OCI-LY7 (cell line): ENCODE measurements around the gene ING4. TPM values are rescaled to one million over a fixed set of nuclear protein-coding genes. Genes with fewer than 3 reads are reported as not detected.

ENCODE experiments used
- BruUV-seq: library from RNA; stranded (reverse); fragments of 400-500 nt; replicated peaks from 2 replicates; lab custom pipeline; 2021; lab: Mats Ljungman, UMichigan
- CTCF ChIA-PET: fragments of 300-600 bp; sonication (Branson Sonifier 250); formaldehyde crosslinking; loops from one replicate; lab custom pipeline; 2022; ENCODE audit warnings: antibody characterized with exemption; ENCODE audit not compliant: unreplicated experiment; lab: Charles Lee
- POLR2A ChIA-PET: fragments of 300-600 bp; sonication (Branson Sonifier 250); formaldehyde crosslinking; loops from one replicate; lab custom pipeline; 2022; ENCODE audit warnings: antibody characterized with exemption; lab: Charles Lee
- DNase-seq: peaks from one replicate; pipeline ENCODE4 v3.0.0-alpha.2; 2015; ENCODE audit warnings: low spot score
- H2AFZ ChIP-seq: fragments of 200-600 bp; sonication (generic), shearing (Covaris generic); 2 replicates; pipeline ENCODE4 v1.6.1; 2014; ENCODE audit warnings: mild to moderate bottlenecking, antibody characterized with exemption, low read length, moderate library complexity
- H3K27ac ChIP-seq: fragments of 200-600 bp; sonication (generic); 2 replicates; pipeline ENCODE4 v1.5.1; 2014; ENCODE audit warnings: mixed run types, low read depth, mild to moderate bottlenecking, moderate library complexity, low read length, inconsistent platforms; ENCODE audit not compliant: poor library complexity, severe bottlenecking
- H3K36me3 ChIP-seq: fragments of 200-600 bp; sonication (generic); 2 replicates; pipeline ENCODE4 v1.6.1; 2014; ENCODE audit warnings: mild to moderate bottlenecking, antibody characterized with exemption, low read length, moderate library complexity, mixed read lengths; ENCODE audit not compliant: insufficient read depth
- H3K4me1 ChIP-seq: fragments of 200-600 bp; sonication (generic); 2 replicates; pipeline ENCODE4 v1.5.1; 2014; ENCODE audit warnings: mild to moderate bottlenecking, low read length; ENCODE audit not compliant: insufficient read depth, poor library complexity, severe bottlenecking
- H3K4me2 ChIP-seq: fragments of 200-600 bp; sonication (generic); 2 replicates; pipeline ENCODE4 v1.6.1; 2014; ENCODE audit warnings: mild to moderate bottlenecking, low read length
- H3K4me3 ChIP-seq: fragments of 200-600 bp; sonication (generic); 2 replicates; pipeline ENCODE4 v1.5.1; 2014; ENCODE audit warnings: mild to moderate bottlenecking, low read depth, low read length; ENCODE audit not compliant: poor library complexity, severe bottlenecking
- H3K79me2 ChIP-seq: fragments of 200-600 bp; sonication (generic); 2 replicates; pipeline ENCODE4 v1.6.1; 2016; ENCODE audit warnings: low read depth, mild to moderate bottlenecking, low read length, moderate library complexity, mixed read lengths; ENCODE audit not compliant: insufficient read depth
- H3K9me2 ChIP-seq: fragments of 200-600 bp; sonication (generic); 2 replicates; pipeline ENCODE4 v1.6.1; 2016; ENCODE audit warnings: mild to moderate bottlenecking, low read length, mixed read lengths; ENCODE audit not compliant: insufficient read depth
- H3K9me3 ChIP-seq: fragments of 200-600 bp; sonication (generic); 2 replicates; pipeline ENCODE4 v1.6.1; 2014; ENCODE audit warnings: mild to moderate bottlenecking, mixed run types, low read length, mixed read lengths
- H4K20me1 ChIP-seq: fragments of 200-600 bp; sonication (generic); 2 replicates; pipeline ENCODE4 v1.6.1; 2014; ENCODE audit warnings: mild to moderate bottlenecking, antibody characterized with exemption, low read length, moderate library complexity, mixed read lengths; ENCODE audit not compliant: insufficient read depth
- EZH2phosphoT487 ChIP-seq: fragments of 200-600 bp; sonication (generic); IDR thresholded peaks from 2 replicates; pipeline ENCODE4 v1.6.1; 2018; ENCODE audit warnings: low read depth, borderline replicate concordance, mild to moderate bottlenecking, mixed run types, antibody characterized with exemption, low read length, moderate library complexity, mixed read lengths
- intact Hi-C: fragments of 100-400 bp; cut with micrococcal nuclease; formaldehyde crosslinking; loops from one replicate; pipeline ENCODE4 v1.10.0; 2022; ENCODE audit not compliant: unreplicated experiment
- total RNA-seq, 2 experiments: library from RNA; depleted of rRNA in 1 of 2; stranded (reverse); fragments of >200 nt in 1 of 2; shearing (Covaris generic) in 1 of 2; gene quantifications; 2 replicates each; pipeline ENCODE4 v1.2.3, GENCODE V29; 2014 to 2022
- TF ChIP-seq, protein P1 (sequence below): fragments of 200-600 bp; sonication (generic); conservative IDR thresholded peaks from 2 replicates; pipeline ENCODE4 v1.5.1; 2014; ENCODE audit warnings: mild to moderate bottlenecking, antibody characterized with exemption, low read length, moderate library complexity, mixed read lengths

The ING4 gene
- total RNA-seq, 2 experiments from 2014 or later = 27.1 to 30.8 TPM

DNA sequence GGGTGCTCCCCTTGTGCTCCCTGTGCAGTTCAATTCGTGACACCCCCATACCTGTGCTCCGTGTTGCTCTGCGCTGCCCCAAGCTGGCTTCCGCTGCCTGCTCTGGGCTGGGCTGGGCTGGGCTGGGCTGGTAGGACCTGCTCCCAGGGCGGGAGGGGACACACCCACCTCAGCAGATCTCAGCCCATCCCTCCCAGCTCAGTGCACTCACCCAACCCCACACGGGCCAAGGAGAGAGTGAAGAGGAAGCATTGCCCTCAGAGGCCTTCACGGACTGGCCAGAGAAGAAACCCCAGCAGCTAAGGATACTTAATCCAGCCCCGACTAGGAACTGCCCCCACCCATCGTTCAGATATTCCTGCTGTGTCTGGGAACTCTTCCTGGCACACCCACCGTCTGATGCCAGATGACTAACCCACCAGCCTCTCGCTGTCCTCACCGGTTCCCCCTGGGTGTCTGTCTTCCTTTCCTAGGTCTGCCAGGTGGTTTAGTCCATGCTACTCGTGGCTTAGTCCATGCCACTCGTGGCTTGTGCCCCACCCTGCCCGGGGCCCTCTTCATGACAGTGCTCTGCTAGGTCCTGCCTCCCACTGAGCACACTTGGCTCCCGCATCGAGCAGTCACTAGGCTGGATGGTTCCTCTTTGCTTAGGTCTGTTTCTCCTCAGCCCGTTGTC is 26.9 kb downstream of the ING4 start, which contains the start of gene LPAR5:
Gene LPAR5 (minus strand): TSS at position 104 of the 676 bp plus-strand sequence. CDS start 14,711 bp downstream, outside the sequence.
- BruUV-seq = no TSS peak
- peak within 1 kb of the TSS; percentile 59 for H3K4me3 ChIP-seq
- H2AFZ ChIP-seq = peak within 1 kb of the TSS; percentile 38
- H3K4me1 ChIP-seq = peaks cover 85% of the 10 kb centered on the region
- no peak for TF ChIP-seq EZH2phosphoT487
- TF ChIP-seq, protein P1, sequence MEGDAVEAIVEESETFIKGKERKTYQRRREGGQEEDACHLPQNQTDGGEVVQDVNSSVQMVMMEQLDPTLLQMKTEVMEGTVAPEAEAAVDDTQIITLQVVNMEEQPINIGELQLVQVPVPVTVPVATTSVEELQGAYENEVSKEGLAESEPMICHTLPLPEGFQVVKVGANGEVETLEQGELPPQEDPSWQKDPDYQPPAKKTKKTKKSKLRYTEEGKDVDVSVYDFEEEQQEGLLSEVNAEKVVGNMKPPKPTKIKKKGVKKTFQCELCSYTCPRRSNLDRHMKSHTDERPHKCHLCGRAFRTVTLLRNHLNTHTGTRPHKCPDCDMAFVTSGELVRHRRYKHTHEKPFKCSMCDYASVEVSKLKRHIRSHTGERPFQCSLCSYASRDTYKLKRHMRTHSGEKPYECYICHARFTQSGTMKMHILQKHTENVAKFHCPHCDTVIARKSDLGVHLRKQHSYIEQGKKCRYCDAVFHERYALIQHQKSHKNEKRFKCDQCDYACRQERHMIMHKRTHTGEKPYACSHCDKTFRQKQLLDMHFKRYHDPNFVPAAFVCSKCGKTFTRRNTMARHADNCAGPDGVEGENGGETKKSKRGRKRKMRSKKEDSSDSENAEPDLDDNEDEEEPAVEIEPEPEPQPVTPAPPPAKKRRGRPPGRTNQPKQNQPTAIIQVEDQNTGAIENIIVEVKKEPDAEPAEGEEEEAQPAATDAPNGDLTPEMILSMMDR = no peak
- no peaks in the 10 kb centered on the region for H3K36me3 ChIP-seq
- H3K9me3 ChIP-seq = no peaks in the 10 kb centered on the region
- POLR2A ChIA-PET = interaction anchor here (0.9 to 2.5 kb wide), 8 partner anchors 8 to 53 kb away, joined by 4 to 17 read pairs (median 6); partner anchors contain the start of gene ZNF384
- H3K9me2 ChIP-seq = no peaks in the 10 kb centered on the region
- CTCF ChIA-PET = interaction anchor here (1.2 to 1.7 kb wide), 2 partner anchors 8 to 22 kb away, joined by 4 to 7 read pairs; no protein-coding TSS in a partner anchor
- peak within 1 kb of the TSS; percentile 94 for H3K4me2 ChIP-seq
- H3K79me2 ChIP-seq = peaks cover 8% of the 10 kb centered on the region; the same call in 1 of the 2 replicates
- intact Hi-C loops = no loop called here
- DNase-seq = peak; percentile 72
- H3K27ac ChIP-seq = peak within 1 kb of the TSS; percentile 72
- no peaks in the 10 kb centered on the region for H4K20me1 ChIP-seq

GRCh38 chr12:6635375-6635855 is 27.5 kb downstream of the ING4 start:
- BruUV-seq = TSS peak; percentile 75
- ChIA-PET POLR2A (interaction anchor here (0.6 to 2.5 kb wide), 9 partner anchors 8 to 54 kb away, joined by 4 to 17 read pairs (median 5); partner anchors contain the start of gene ZNF384), CTCF (interaction anchor here (0.6 to 1.7 kb wide), 3 partner anchors 9 to 64 kb away, joined by 3 to 7 read pairs (median 4); no protein-coding TSS in a partner anchor)
- intact Hi-C loops = no loop called here
- Histone ChIP-seq H3K9me3 (no peaks in the 10 kb centered on the region), H3K79me2 (peaks cover 14% of the 10 kb centered on the region; the same call in 1 of the 2 replicates), H3K27ac (peak overlapping the region; percentile 72), H3K4me2 (peak overlapping the region; percentile 94), H3K4me1 (peaks cover 91% of the 10 kb centered on the region), H3K9me2 (no peaks in the 10 kb centered on the region), H2AFZ (peak overlapping the region; percentile 38; the same call in 1 of the 2 replicates), H3K36me3 (no peaks in the 10 kb centered on the region), H4K20me1 (no peaks in the 10 kb centered on the region), H3K4me3 (peak overlapping the region; percentile 59)
- peak; percentile 86 for DNase-seq
- TF ChIP-seq, protein P1 = no peak
- TF ChIP-seq EZH2phosphoT487 = no peak
